Skin of body (tissue), 2 donors: ENCODE measurements around the gene EFCAB11. TPM values are rescaled to one million over a fixed set of nuclear protein-coding genes. Genes with fewer than 3 reads are reported as not detected.

Source experiments
- DNase-seq: peaks from one replicate; lab custom pipeline; 2025; lab: John Stamatoyannopoulos, UW
- total RNA-seq: library from RNA; depleted of rRNA; stranded (reverse); fragments of >200 nt; gene quantifications from one replicate; pipeline ENCODE4 v1.2.3, GENCODE V29; 2014

The EFCAB11 gene
- total RNA-seq, 1 donor from 2014 or later = 5.6 TPM

- DNase-seq = no peak
Observed at GRCh38 chr14:89957376-89957775, 2.8 kb upstream of the EFCAB11 start.

GRCh38 chr14:89956661-89957009, 2.1 kb upstream of the EFCAB11 start:
- DNase-seq = no peak

DNA sequence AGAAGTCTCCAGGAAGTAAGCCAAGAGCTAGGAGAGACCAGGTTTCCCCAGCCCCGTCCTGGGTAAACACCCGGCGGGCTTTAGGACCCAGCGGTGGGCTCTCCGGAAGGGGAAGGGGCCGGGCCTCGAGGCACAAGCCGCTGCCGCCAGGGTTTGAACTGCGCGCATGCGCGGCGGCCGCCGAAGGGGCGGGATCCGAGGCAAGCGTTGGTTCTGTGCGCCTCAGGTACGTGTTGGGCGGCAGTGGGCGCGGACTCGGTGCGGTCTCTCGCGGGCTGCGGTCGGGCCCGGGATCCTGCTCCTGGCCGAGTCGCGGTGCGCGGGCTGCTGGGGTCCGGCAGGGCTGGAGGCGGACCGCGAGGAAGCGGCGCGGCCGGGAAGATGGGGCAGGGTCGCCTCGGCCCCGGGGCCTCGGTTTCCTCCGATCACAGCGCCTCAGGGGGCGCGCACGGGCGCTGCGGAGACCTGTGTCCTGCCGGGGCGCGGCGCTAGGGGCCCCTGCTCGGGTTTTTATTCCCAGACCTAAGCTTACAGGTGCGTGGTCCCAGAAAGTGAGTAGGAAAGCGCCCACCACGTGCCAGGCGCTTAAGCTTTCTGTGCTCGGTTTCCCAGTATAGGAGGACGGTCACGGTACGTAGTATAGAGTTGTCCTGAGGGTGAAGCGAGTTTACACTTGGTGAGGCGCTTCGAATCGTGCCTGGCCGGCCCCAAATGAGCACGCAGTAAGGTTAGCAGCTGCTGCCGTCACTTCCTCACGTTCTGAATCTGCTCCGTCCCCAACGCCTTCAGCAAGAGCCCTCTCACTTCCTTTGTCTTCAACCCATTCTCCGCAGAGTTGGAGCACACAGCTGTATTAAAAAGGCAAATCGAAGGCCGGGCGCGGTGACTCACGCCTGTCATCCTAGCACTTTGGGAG, 1.5 kb upstream of the EFCAB11 start, which contains the start of gene TDP1:
Gene TDP1, plus strand, starts transcription at position 183 of the 916 bp plus-strand sequence. CDS start 7,188 bp downstream, outside the sequence.
- peak; percentile 89 for DNase-seq

DNA sequence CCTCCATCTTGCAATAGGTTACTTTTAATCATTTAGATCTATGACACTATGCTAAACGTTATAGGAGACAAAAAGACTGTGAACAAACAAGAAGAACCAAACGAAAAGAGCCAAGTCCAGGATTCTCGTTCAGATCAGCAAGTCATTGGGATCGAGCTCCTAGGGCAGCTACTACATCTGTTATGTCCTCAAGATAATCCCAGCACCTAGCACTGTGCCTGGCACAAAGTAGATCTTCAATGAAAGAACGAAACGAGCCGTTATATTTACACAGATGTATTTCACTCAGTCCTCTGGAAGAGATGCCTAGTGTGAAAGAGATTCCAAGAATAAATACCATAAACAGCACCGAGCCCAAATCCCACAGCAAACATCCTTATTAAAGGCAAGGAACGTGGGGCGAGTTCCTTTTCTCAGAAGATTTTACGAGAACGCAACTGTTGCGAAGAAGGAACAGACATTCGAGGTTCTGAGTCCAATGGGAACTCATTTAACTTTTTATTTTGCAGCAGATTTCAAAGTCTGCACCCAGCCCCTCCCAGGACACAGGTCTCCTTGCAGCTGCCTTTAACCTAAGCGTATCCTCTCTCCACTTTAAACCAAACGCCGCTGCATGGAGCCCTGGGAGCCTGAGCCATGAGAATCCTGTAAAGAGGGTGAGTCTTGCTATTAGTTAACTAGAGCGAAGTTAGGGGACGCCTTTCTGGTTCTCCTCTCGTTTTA, 653 bp upstream of the EFCAB11 start:
- DNase-seq = peak; percentile 84

DNA sequence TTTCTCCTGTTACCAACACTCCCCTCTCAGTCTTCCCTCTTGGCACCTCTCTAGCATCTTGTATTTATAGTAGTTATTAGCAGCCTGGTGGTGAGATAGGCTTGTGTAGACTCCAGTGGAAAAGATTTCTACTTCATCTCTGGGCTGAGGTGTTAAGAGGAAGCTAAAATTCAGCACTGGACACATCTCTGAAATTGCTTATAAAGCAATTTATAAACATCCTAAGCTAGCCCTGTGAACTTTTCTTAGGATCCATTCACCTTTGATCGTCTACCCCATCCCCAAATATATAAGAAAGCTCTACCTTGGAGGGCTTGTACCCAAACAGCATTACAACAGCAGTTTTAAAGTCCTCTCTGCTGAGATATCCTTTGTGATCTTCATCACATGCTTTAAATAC, 928 bp downstream of the EFCAB11 start:
- DNase-seq = no peak

GRCh38 chr14:89952576-89952975, 2.0 kb downstream of the EFCAB11 start:
- DNase-seq = no peak

DNA sequence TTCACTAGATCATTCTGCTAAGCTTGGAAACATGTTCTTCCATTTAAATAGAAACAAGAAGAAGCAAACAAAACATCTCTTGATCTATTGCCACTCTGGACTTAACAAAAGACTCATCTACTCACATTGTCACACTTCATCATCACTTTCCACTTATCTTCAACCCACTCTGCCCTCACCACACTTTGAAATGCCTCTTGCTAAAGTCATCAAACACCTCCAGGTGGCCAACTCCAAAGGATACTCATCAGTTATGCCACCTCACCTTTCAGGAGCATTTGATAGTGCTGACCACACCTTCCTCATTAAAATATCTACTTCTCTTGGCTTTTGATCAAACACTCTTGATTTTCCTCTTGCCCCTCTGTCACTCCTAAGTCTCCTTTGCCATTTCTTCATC, 7.2 kb downstream of the EFCAB11 start:
- no peak for DNase-seq

DNA sequence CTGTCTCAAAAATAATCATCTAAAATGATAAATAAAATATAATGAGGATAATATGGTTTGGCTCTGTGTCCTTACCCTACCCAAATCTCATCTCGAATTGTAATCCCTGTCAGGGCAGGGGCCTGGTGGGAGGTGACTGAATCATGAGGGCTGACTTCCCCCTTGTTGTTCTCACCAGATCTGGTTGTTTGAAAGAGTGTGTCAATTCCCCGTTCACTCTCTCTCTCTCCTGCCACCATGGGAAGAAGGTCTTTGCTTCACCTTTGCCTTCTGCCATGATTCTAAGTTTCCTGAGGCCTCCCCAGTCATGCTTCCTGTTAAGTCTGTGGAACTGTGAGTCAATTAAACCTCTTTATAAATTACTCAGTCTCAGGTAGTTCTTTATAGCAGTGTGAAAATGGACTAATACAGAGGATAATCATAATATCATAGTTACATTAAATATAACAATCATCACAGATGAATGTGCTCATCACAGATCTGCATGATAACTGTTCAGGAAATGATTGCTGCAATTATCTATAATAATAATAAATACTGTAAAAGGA, 12.6 kb downstream of the EFCAB11 start:
- DNase-seq = no peak

GRCh38 chr14:89936654-89937185, 17.8 kb downstream of the EFCAB11 start:
- DNase-seq = no peak

GRCh38 chr14:89933002-89933401, 21.5 kb downstream of the EFCAB11 start:
- no peak for DNase-seq

GRCh38 chr14:89927186-89927865, 27.2 kb downstream of the EFCAB11 start:
- DNase-seq = no peak

DNA sequence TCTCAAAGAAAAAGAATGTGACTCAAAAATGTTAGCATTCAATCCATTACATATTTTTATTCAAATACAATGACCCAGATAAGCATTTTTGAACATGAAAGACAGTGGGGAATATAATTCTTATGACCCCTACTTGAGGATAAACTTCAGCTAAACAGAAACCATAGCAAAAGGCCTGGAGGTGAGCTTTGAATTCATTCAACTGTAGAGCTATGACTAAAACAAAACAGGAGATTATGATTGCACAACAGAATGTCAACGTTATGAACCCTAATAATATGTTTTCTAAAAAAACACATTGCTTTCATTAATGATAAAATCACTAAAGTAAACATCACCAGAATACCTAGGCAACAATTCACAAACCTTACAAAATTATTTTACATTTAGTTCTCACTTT, 27.8 kb downstream of the EFCAB11 start:
- DNase-seq = no peak

DNA sequence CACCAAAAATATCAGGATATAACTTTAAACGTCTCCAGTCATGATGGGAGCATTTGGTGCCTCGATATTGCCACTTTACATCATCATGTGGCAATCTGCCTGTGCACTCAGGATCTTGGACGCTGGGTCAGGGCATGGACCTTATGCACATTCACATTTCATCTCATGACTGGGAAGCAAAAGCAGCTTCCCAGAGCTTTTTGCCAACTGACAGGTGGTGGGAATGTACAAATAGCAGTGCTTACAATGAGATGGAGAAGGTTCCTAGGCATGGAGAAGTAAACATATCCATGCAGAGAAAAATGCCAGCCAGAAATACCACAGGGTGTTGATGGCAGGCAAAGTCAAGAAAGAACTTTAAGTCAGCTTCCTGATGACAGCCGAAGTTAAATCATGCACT, 30.3 kb downstream of the EFCAB11 start:
- peak; percentile 20 for DNase-seq

- DNase-seq = no peak
Observed at GRCh38 chr14:89922031-89922907, 32.3 kb downstream of the EFCAB11 start.

DNA sequence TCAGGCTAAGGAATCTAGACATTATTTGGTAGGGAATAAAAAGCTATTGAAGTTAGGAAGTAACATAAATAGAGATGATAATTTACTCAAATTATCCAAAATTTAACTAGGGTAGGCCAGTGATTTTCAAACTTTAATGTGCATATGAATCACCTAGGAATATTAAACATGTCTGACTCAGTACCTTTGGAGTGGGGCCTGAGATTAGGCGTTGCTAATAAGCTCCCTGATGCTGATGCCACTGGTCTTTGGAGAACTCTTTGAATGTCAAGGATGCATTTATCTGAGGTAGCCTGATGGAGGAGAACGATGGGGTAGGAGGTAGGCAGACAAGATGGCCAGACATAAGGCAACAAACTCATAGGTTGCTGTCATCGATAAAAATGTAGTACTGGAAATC, 33.2 kb downstream of the EFCAB11 start:
- DNase-seq = no peak

DNA sequence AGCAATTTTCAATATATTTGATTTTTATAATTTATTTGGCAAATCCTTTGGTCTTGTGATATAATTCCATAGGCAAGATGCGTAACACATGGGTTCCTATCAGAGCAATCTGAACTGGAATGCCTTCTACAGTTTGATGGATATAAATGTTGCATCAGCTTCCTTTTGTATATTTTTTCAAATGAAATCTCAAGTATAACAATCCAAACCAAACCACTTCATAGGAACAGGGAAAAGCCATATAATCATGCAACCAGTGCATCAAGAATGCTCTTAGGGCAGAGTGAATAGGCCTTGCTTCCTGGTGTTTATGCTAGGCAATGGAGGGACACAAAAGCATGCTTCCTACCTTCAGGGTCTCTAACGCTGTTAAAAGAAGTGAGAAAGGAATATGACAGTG, 34.5 kb downstream of the EFCAB11 start:
- no peak for DNase-seq

- no peak for DNase-seq
Observed at GRCh38 chr14:89918721-89919120, 35.8 kb downstream of the EFCAB11 start.

- DNase-seq = peak; percentile 78
Observed at GRCh38 chr14:89915114-89915878, 39.2 kb downstream of the EFCAB11 start.

- DNase-seq = peak; percentile 98
Observed at GRCh38 chr14:89912667-89913211, 41.8 kb downstream of the EFCAB11 start.
